Heart right ventricle (tissue), 16 donors: ENCODE measurements around the gene NCSTN. TPM values are rescaled to one million over a fixed set of nuclear protein-coding genes. Genes with fewer than 3 reads are reported as not detected.

ENCODE experiments used
- ATAC-seq, 8 donors: fragments of 200-7000 bp; cut with Tn5 transposase; one replicate each; pipeline ENCODE4 v1.9.1; 2020; ENCODE audit warnings: mild to moderate bottlenecking in 8 of 8, moderate library complexity in 8 of 8, moderate number of reproducible peaks in 1 of 8
- DNase-seq, 2 donors: peaks; one replicate each; pipeline ENCODE4 v3.0.0-alpha.2; 2020
- H3K27ac ChIP-seq, 10 donors: fragments of 200-600 bp; sonication (generic) in 2 of 10; one replicate each; pipeline versions ENCODE4 v1.5.0 to v1.8.0; 2020 to 2022; ENCODE audit warnings: mild to moderate bottlenecking in 3 of 10
- H3K27me3 ChIP-seq, 7 donors: fragments of 200-600 bp; one replicate each; pipeline ENCODE4 v1.8.0; 2021 to 2022; ENCODE audit warnings: mild to moderate bottlenecking in 2 of 7
- H3K36me3 ChIP-seq, 9 donors: fragments of 200-600 bp; sonication (generic) in 1 of 9; one replicate each; pipeline versions ENCODE4 v1.5.0 to v1.8.0; 2020 to 2022; ENCODE audit warnings: mild to moderate bottlenecking in 2 of 9
- H3K4me1 ChIP-seq, 9 donors: fragments of 200-600 bp; sonication (generic) in 1 of 9; one replicate each; pipeline versions ENCODE4 v1.5.0 to v1.8.0; 2020 to 2022; ENCODE audit warnings: mild to moderate bottlenecking in 4 of 9
- H3K4me3 ChIP-seq, 10 donors: fragments of 200-600 bp; sonication (generic) in 2 of 10; one replicate each; pipeline versions ENCODE4 v1.5.0 to v1.8.0; 2020 to 2022; ENCODE audit warnings: mild to moderate bottlenecking in 7 of 10, moderate library complexity in 2 of 10
- H3K9me3 ChIP-seq, 11 donors: fragments of 200-600 bp in 10 of 11; sonication (generic) in 2 of 11; one replicate each; pipeline versions ENCODE4 v1.5.0 to v1.8.0; 2013 to 2022; ENCODE audit warnings: mild to moderate bottlenecking in 2 of 11, control low read depth in 1 of 11, moderate library complexity in 1 of 11
- CTCF ChIP-seq, 9 donors: fragments of 200-600 bp; sonication (generic) in 2 of 9; IDR thresholded peaks; one replicate each; pipeline versions ENCODE4 v1.5.0 to v1.8.0; 2021 to 2022; ENCODE audit warnings: antibody characterized with exemption in 9 of 9, mild to moderate bottlenecking in 5 of 9, moderate library complexity in 1 of 9
- WGBS, 2 donors: extraction: QIAGEN DNeasy Blood & Tissue Kit; methylation state at CpG; one replicate each; pipeline ENCODE4 v1.1.7; 2013; ENCODE audit warnings: inconsistent platforms in 1 of 2; 5-methylcytosine and 5-hydroxymethylcytosine counted together
- intact Hi-C, 10 donors: fragments of 100-400 bp; cut with DNase I; formaldehyde crosslinking; loops; one replicate each; pipeline versions ENCODE4 v1.11.1 to v1.14.2; 2022
- polyA plus RNA-seq, 2 donors: library from polyadenylated mRNA; stranded (reverse); fragments of 200-250 nt; gene quantifications; one replicate each; pipeline ENCODE4 v1.2.3, GENCODE V29; 2013
- total RNA-seq, 10 donors: library from RNA; stranded (reverse); fragmentation: NEBNext Ultra II Directional in 3 of 10; extraction: Animal tissue kit (Norgen Biotek cat#: 25700) in 3 of 10; gene quantifications; one replicate each; pipeline versions ENCODE4 v1.2.1 to v1.2.4, GENCODE V29; 2021 to 2023
- donor health status: Arrhythmogenic right ventricular cardiomyopathy.
- donor health status: ischemic (EF 13 %, LVEDD 7.1; RV severe dilation, severe dysfunction).
- donor health status: healthy with polysubstance abuse.
- donor health status: DM: no; HTN: yes; CAD: no.
- donor health status: DM: no; HTN: no; CAD: no.
- donor health status: ischemic (EF 25% LVEDD 6.9; RV normal size, moderate dysfunction).
- donor health status: ischemic (EF 25% LVEDD 5.7; RV mildly dilated, moderate dysfunction).
- donor health status: healthy.
- donor health status: DM: yes; HTN: yes; CAD: no.
- donor health status: Ischemic cardiomyopathy.
- donor health status: ischemic (EF 35%, LVEDD 5.7; RV mildly dilated, moderate dysfunction).
- donor health status: nonischemic (EF 11% LVEDD 7.7; RV severe dilation, severe dysfunction).
- donor health status: DM: yes; HTN: yes; CAD: no.
- donor health status: PGD.
- donor health status: ischemic (EF 29% LVEDD 5.4; RV normal size, mild dysfunction).
- donor health status: nonischemic (EF 23%, LVEDD 6.1; RV moderate dilation, normal function).

NCSTN gene
- total and polyA plus RNA-seq, 12 donors, result 40.2 to 87.9 (median 70.2) TPM

DNA sequence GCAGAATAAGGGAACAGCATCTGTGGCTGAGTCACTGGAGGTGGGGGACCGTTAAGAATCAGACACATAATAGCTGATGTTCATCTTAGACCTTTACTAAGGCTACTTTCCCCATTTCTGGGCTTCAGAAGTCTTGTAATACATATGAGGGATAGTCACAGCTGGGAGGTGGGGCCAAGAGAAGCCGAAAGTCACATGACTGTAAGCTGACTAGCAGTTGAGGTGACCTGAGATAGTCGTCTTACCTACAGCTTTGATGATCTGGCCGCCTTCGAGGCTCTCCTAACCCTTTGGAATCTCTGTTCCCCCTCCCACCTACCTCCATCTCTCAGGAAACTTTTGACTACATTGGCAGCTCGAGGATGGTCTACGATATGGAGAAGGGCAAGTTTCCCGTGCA is 9.4 kb downstream of the NCSTN start:
- H3K36me3 ChIP-seq, result peaks cover 0 to 100% (median 92%) of the 10 kb centered on the region in 9 donors
- H3K27ac ChIP-seq, result peak overlapping the region in 2 of 10 donors; percentile 39 to 51
- 88 to 89% methylated on average over 8 of the region's 8 CpGs for WGBS, 2 donors
- intact Hi-C loops, result no loop called here
- no peak for DNase-seq
- no peak for TF ChIP-seq CTCF (IDR thresholded peaks at IDR 0.05)
- H3K27me3 ChIP-seq, result no peaks in the 10 kb centered on the region
- H3K4me1 ChIP-seq, result peaks cover 0 to 17% (median 4%) of the 10 kb centered on the region in 9 donors
- no peak for ATAC-seq
- H3K9me3 ChIP-seq, result no peaks in the 10 kb centered on the region
- no peak overlapping the region for H3K4me3 ChIP-seq

GRCh38 chr1:160353223-160353622 is 10.0 kb downstream of the NCSTN start:
- no peak for TF ChIP-seq CTCF (IDR thresholded peaks at IDR 0.05)
- intact Hi-C loops, result no loop called here
- WGBS, 2 donors, result 93 to 97% methylated on average over 2 of the region's 2 CpGs
- DNase-seq (no peak), ATAC-seq (no peak)
- Histone ChIP-seq H3K27me3 (no peaks in the 10 kb centered on the region), H3K4me3 (no peak overlapping the region), H3K4me1 (peaks cover 0 to 17% (median 4%) of the 10 kb centered on the region in 9 donors), H3K27ac (no peak overlapping the region), H3K36me3 (peaks cover 0 to 100% (median 93%) of the 10 kb centered on the region in 9 donors), H3K9me3 (no peaks in the 10 kb centered on the region)

DNA sequence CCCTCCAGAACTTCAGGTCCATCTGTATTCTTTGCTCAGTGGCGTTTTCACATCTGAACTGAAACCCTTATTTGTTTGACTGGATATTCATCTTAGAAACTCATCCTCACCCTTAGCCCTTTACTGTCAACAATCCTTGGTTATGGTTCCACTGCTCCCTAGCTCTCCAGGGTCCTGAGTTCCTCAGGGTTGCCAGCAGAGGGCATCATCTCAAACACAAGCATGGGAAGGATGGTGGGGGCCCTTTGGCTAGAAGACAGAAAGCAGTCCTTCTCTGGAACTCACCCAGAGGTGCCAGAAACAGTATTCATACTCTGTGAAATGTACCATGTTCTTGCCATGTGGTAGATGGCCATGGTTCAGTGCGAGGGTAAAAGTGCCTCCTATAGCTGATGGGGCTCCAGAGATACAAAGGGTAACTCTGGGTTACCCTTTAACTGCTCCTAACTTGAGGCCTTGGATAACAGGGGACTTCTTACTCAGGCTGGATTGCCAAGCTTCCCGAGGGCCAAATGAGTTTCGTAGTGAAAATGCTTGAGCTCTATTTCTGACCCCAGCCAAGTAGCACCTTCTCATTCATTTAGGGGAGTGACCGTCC is 11.3 kb downstream of the NCSTN start:
- whole genome bisulfite sequencing, 2 donors, result 68 to 79% methylated on average over 5 of the region's 5 CpGs

GRCh38 chr1:160357286-160358002 is 14.3 kb downstream of the NCSTN start:
- 83 to 89% methylated on average over 7 of the region's 7 CpGs for WGBS, 2 donors
- H3K27ac ChIP-seq, result no peak overlapping the region
- intact Hi-C loops, result no loop called here
- H3K36me3 ChIP-seq, result peaks cover 0 to 88% (median 60%) of the 10 kb centered on the region in 9 donors
- no peak overlapping the region for H3K4me3 ChIP-seq
- DNase-seq (no peak), ATAC-seq (peak in 2 of 8 donors; percentile 8 to 18)
- H3K9me3 ChIP-seq, result no peaks in the 10 kb centered on the region
- peaks cover 0 to under 1% (median 0%) of the 10 kb centered on the region in 9 donors for H3K4me1 ChIP-seq
- TF ChIP-seq CTCF (IDR thresholded peaks at IDR 0.05), result no peak
- H3K27me3 ChIP-seq, result no peaks in the 10 kb centered on the region

More for the DNA sequence above, 11.3 kb downstream of the NCSTN start:
- ATAC-seq (peak in 1 of 8 donors; percentile 34), DNase-seq (no peak)
- TF ChIP-seq CTCF (IDR thresholded peaks at IDR 0.05), result peak in 7 of 9 donors; percentile 31 to 53 (median 41)
- Histone ChIP-seq H3K27me3 (no peaks in the 10 kb centered on the region), H3K9me3 (no peaks in the 10 kb centered on the region), H3K4me1 (peaks cover 0 to 17% (median 4%) of the 10 kb centered on the region in 9 donors), H3K4me3 (no peak overlapping the region), H3K27ac (no peak overlapping the region), H3K36me3 (peaks cover 0 to 100% (median 88%) of the 10 kb centered on the region in 9 donors)
- intact Hi-C loops, result no loop called here
